GM19238 (cell line): ENCODE measurements around the gene SLC16A10.
A peak's percentile ranks its signal among the peaks of the same experiment; 100 is the strongest.
"Not testable (repeated sequence)": the region's sequence is repeated elsewhere in the genome, so short reads cannot be mapped to it uniquely, and the experiment has no call there.

Source experiments
- DNase-seq: peaks from one replicate; pipeline ENCODE4 v3.0.0; 2011; ENCODE audit warnings: low spot score; ENCODE audit not compliant: insufficient read length

The SLC16A10 gene

GRCh38 chr6:111255838-111256237 lies 168.5 kb downstream of the SLC16A10 start:
- DNase-seq = not testable (repeated sequence)

- DNase-seq = no peak
Observed at GRCh38 chr6:111256646-111257045, 169.3 kb downstream of the SLC16A10 start.

GRCh38 chr6:111258010-111258409 lies 170.7 kb downstream of the SLC16A10 start:
- no peak for DNase-seq

- DNase-seq = no peak
Observed at GRCh38 chr6:111258615-111259088, 171.3 kb downstream of the SLC16A10 start.

GRCh38 chr6:111259089-111259831 lies 172.0 kb downstream of the SLC16A10 start:
- DNase-seq = peak; percentile 88

GRCh38 chr6:111260570-111261298 lies 173.4 kb downstream of the SLC16A10 start:
- no peak for DNase-seq

GRCh38 chr6:111263837-111264236 lies 176.5 kb downstream of the SLC16A10 start:
- no peak for DNase-seq

- no peak for DNase-seq
Observed at GRCh38 chr6:111265842-111266241, 178.5 kb downstream of the SLC16A10 start.

GRCh38 chr6:111266276-111266675 lies 179.0 kb downstream of the SLC16A10 start:
- no peak for DNase-seq

- no peak for DNase-seq
Observed at GRCh38 chr6:111267764-111268333, 180.5 kb downstream of the SLC16A10 start.

GRCh38 chr6:111269401-111269970 lies 182.2 kb downstream of the SLC16A10 start:
- no peak for DNase-seq

- no peak for DNase-seq
Observed at GRCh38 chr6:111270121-111270520, 182.8 kb downstream of the SLC16A10 start.

- no peak for DNase-seq
Observed at GRCh38 chr6:111274593-111275217, 187.4 kb downstream of the SLC16A10 start.

- no peak for DNase-seq
Observed at GRCh38 chr6:111276335-111276734, 189.0 kb downstream of the SLC16A10 start.

- DNase-seq = no peak
Observed at GRCh38 chr6:111276736-111277135, 189.4 kb downstream of the SLC16A10 start.

GRCh38 chr6:111277819-111278218 lies 190.5 kb downstream of the SLC16A10 start:
- no peak for DNase-seq

- DNase-seq = no peak
Observed at GRCh38 chr6:111278731-111279130, 191.4 kb downstream of the SLC16A10 start.

- no peak for DNase-seq
Observed at GRCh38 chr6:111280445-111280955, 193.2 kb downstream of the SLC16A10 start.
